ENCODE results near the gene CHCHD5.
"Not testable (repeated sequence)": the region's sequence is repeated elsewhere in the genome, so short reads cannot be mapped to it uniquely, and the experiment has no call there.

DNA sequence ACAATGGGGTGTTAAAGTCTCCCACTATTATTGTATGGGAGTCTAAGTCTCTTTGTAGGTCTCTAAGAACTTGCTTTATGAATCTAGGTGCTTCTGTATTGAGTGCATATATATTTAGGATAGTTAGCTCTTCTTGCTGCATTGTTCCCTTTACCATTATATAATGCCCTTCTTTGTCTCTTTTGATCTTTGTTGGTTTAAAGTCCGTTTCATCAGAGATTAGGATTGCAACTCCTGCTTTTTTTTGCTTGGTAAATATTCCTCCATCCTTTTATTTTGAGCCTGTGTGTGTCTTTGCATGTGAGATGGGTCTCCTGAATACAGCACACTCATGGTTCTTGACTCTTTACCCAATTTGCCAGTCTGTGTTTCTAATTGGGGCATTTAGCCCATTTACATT is 27.9 kb downstream of the CHCHD5 start:
- TF ChIP-seq, protein P1, sequence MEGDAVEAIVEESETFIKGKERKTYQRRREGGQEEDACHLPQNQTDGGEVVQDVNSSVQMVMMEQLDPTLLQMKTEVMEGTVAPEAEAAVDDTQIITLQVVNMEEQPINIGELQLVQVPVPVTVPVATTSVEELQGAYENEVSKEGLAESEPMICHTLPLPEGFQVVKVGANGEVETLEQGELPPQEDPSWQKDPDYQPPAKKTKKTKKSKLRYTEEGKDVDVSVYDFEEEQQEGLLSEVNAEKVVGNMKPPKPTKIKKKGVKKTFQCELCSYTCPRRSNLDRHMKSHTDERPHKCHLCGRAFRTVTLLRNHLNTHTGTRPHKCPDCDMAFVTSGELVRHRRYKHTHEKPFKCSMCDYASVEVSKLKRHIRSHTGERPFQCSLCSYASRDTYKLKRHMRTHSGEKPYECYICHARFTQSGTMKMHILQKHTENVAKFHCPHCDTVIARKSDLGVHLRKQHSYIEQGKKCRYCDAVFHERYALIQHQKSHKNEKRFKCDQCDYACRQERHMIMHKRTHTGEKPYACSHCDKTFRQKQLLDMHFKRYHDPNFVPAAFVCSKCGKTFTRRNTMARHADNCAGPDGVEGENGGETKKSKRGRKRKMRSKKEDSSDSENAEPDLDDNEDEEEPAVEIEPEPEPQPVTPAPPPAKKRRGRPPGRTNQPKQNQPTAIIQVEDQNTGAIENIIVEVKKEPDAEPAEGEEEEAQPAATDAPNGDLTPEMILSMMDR (IDR thresholded peaks at IDR 0.05; ENCODE audit: low read depth, low read length, poor library complexity, severe bottlenecking): not testable (repeated sequence)
- TF ChIP-seq EZH2phosphoT487 (IDR thresholded peaks at IDR 0.05; ENCODE audit: borderline replicate concordance, low read length): not testable (repeated sequence)

Data from DOHH2 (cell line).